Caco-2 (cell line): ENCODE data around the gene MAPKAP1. TPM values are rescaled to one million over a fixed set of nuclear protein-coding genes. Genes with fewer than 3 reads are reported as not detected.

Source experiments
- BruUV-seq: library from RNA; stranded (reverse); fragments of 400-500 nt; replicated peaks from 2 replicates; lab custom pipeline; 2021; lab: Mats Ljungman, UMichigan
- CTCF ChIA-PET: fragments of 300-600 bp; sonication (Branson Sonifier 250); formaldehyde crosslinking; loops from one replicate; lab custom pipeline; 2022; ENCODE audit warnings: antibody characterized with exemption; lab: Charles Lee
- POLR2A ChIA-PET: fragments of 300-600 bp; sonication (Branson Sonifier 250); formaldehyde crosslinking; loops from one replicate; lab custom pipeline; 2022; ENCODE audit warnings: antibody characterized with exemption; lab: Charles Lee
- DNase-seq, 2 experiments: peaks; one replicate each; pipeline versions ENCODE4 v3.0.0 to v3.0.0-alpha.2; 2020 to 2022
- H3K27me3 ChIP-seq: replicated peaks from 2 replicates; pipeline ENCODE4 v1.6.0; 2011; ENCODE audit warnings: low read length; ENCODE audit not compliant: control insufficient read depth, insufficient read depth
- H3K36me3 ChIP-seq: 2 replicates; pipeline ENCODE4 v1.5.1; 2011; ENCODE audit warnings: low read length; ENCODE audit not compliant: control insufficient read depth, insufficient read depth
- H3K4me1 ChIP-seq: fragments of 250-450 bp; sonication (Bioruptor Pico); 2 replicates; pipeline ENCODE4 v1.5.1; 2020; ENCODE audit warnings: mild to moderate bottlenecking
- H3K4me3 ChIP-seq: 2 replicates; pipeline ENCODE4 v1.5.1; 2011; ENCODE audit warnings: low read depth, mild to moderate bottlenecking, control low read depth, low read length
- H3K9me3 ChIP-seq: fragments of 250-450 bp; sonication (Bioruptor Pico); 2 replicates; pipeline ENCODE4 v1.5.1; 2020; ENCODE audit warnings: mild to moderate bottlenecking, moderate library complexity
- H3K27ac Mint-ChIP-seq: one replicate; pipeline ENCODE4 v1.8.0; 2022; ENCODE audit warnings: mixed read lengths; ENCODE audit not compliant: unreplicated experiment
- H3K27me3 Mint-ChIP-seq: one replicate; pipeline ENCODE4 v1.8.0; 2022; ENCODE audit warnings: mixed read lengths; ENCODE audit not compliant: insufficient read depth, unreplicated experiment
- H3K36me3 Mint-ChIP-seq: one replicate; pipeline ENCODE4 v1.8.0; 2022; ENCODE audit warnings: mild to moderate bottlenecking, mixed read lengths; ENCODE audit not compliant: insufficient read depth, unreplicated experiment
- H3K4me1 Mint-ChIP-seq: one replicate; pipeline ENCODE4 v1.8.0; 2022; ENCODE audit warnings: low read depth, mixed read lengths; ENCODE audit not compliant: unreplicated experiment
- H3K4me3 Mint-ChIP-seq: one replicate; pipeline ENCODE4 v1.8.0; 2022; ENCODE audit warnings: mild to moderate bottlenecking, moderate library complexity, mixed read lengths; ENCODE audit not compliant: unreplicated experiment
- H3K9me3 Mint-ChIP-seq: one replicate; pipeline ENCODE4 v1.8.0; 2022; ENCODE audit warnings: mixed read lengths; ENCODE audit not compliant: unreplicated experiment
- intact Hi-C: fragments of 100-400 bp; cut with micrococcal nuclease; formaldehyde crosslinking; loops from one replicate; pipeline ENCODE4 v1.10.0; 2022; ENCODE audit not compliant: unreplicated experiment
- total RNA-seq: library from RNA; stranded (reverse); gene quantifications from 2 replicates; pipeline ENCODE4 v1.2.3, GENCODE V29; 2022
- TF ChIP-seq, protein P1 (sequence below), 2 experiments: fragments of 200-600 bp in 1 of 2; IDR thresholded peaks; 1 replicate in 1 of 2; 2 replicates in 1 of 2; pipeline versions ENCODE4 v1.5.1 to v1.8.0; 2011 to 2022; ENCODE audit warnings: antibody characterized with exemption in 1 of 2, control low read depth in 1 of 2, inconsistent platforms in 1 of 2, low read depth in 1 of 2, low read length in 1 of 2, mild to moderate bottlenecking in 1 of 2, moderate library complexity in 1 of 2; ENCODE audit not compliant: insufficient read depth in 1 of 2, severe bottlenecking in 1 of 2, unreplicated experiment in 1 of 2

Gene MAPKAP1
- total RNA-seq, 1 experiment from 2014 or later, result 70.0 TPM

DNA sequence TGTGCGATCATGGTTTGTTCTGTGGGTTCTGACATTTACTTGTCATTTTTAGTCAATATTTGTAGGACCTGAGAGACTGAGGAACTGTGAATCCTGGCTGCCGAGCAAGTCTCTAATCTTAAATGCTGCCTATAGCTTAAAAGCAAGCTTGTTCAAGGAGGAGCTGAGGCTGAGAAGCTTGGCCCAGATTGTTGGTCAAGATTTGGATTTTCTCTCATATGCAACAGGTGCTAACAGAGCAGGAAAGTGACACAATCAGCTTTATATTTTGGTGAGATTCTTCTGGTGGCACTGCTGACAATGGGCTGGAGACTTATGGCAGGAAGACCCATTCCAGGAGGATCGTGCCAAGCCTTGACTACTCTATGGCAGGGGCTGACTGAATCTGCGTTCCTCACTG lies 192.5 kb downstream of the MAPKAP1 start:
- intact Hi-C loops, result no loop called here
- Mint-ChIP-seq H3K27me3 (no peaks in the 10 kb centered on the region), H3K4me3 (no peak overlapping the region), H3K9me3 (no peaks in the 10 kb centered on the region), H3K27ac (no peak overlapping the region), H3K36me3 (no peaks in the 10 kb centered on the region), H3K4me1 (peaks cover 12% of the 10 kb centered on the region)
- Histone ChIP-seq H3K9me3 (no peaks in the 10 kb centered on the region), H3K4me1 (peaks cover 19% of the 10 kb centered on the region), H3K4me3 (no peak overlapping the region), H3K36me3 (no peaks in the 10 kb centered on the region), H3K27me3 (no peaks in the 10 kb centered on the region)
- BruUV-seq, result no TSS peak
- ChIA-PET POLR2A (no interaction called here), CTCF (interaction anchor here (0.9 kb wide), 1 partner anchor 19 kb away, joined by 3 read pairs; no protein-coding TSS in a partner anchor)
- TF ChIP-seq, protein P1, sequence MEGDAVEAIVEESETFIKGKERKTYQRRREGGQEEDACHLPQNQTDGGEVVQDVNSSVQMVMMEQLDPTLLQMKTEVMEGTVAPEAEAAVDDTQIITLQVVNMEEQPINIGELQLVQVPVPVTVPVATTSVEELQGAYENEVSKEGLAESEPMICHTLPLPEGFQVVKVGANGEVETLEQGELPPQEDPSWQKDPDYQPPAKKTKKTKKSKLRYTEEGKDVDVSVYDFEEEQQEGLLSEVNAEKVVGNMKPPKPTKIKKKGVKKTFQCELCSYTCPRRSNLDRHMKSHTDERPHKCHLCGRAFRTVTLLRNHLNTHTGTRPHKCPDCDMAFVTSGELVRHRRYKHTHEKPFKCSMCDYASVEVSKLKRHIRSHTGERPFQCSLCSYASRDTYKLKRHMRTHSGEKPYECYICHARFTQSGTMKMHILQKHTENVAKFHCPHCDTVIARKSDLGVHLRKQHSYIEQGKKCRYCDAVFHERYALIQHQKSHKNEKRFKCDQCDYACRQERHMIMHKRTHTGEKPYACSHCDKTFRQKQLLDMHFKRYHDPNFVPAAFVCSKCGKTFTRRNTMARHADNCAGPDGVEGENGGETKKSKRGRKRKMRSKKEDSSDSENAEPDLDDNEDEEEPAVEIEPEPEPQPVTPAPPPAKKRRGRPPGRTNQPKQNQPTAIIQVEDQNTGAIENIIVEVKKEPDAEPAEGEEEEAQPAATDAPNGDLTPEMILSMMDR (IDR thresholded peaks at IDR 0.05; ENCODE audit: insufficient read depth in 1 of 2, low read depth in 1 of 2, low read length in 1 of 2, severe bottlenecking in 1 of 2, unreplicated experiment in 1 of 2), result no peak
- DNase-seq, result no peak

GRCh38 chr9:125513668-125514413 lies 193.2 kb downstream of the MAPKAP1 start:
- no peak overlapping the region for H3K27ac Mint-ChIP-seq
- BruUV-seq, result no TSS peak
- no peak for DNase-seq

GRCh38 chr9:125513303-125513667 lies 193.7 kb downstream of the MAPKAP1 start:
- H3K4me1 Mint-ChIP-seq, result peaks cover 12% of the 10 kb centered on the region
- DNase-seq, result no peak
- POLR2A ChIA-PET, result no interaction called here
- no peaks in the 10 kb centered on the region for H3K36me3 Mint-ChIP-seq
- H3K27ac Mint-ChIP-seq, result no peak overlapping the region
- H3K4me3 Mint-ChIP-seq, result no peak overlapping the region
- H3K27me3 Mint-ChIP-seq, result no peaks in the 10 kb centered on the region
- H3K36me3 ChIP-seq, result no peaks in the 10 kb centered on the region
- TF ChIP-seq, protein P1 (IDR thresholded peaks at IDR 0.05; ENCODE audit: insufficient read depth in 1 of 2, low read depth in 1 of 2, low read length in 1 of 2, severe bottlenecking in 1 of 2, unreplicated experiment in 1 of 2), result no peak
- intact Hi-C loops, result no loop called here
- no TSS peak for BruUV-seq
- peaks cover 19% of the 10 kb centered on the region for H3K4me1 ChIP-seq
- no peak overlapping the region for H3K4me3 ChIP-seq
- H3K9me3 Mint-ChIP-seq, result no peaks in the 10 kb centered on the region
- CTCF ChIA-PET, result no interaction called here
- no peaks in the 10 kb centered on the region for H3K9me3 ChIP-seq
- no peaks in the 10 kb centered on the region for H3K27me3 ChIP-seq

More at GRCh38 chr9:125513668-125514413, 193.2 kb downstream of the MAPKAP1 start:
- no peak overlapping the region for H3K4me3 ChIP-seq
- CTCF ChIA-PET, result interaction anchor here (0.9 kb wide), 1 partner anchor 19 kb away, joined by 3 read pairs; no protein-coding TSS in a partner anchor
- peaks cover 19% of the 10 kb centered on the region for H3K4me1 ChIP-seq
- TF ChIP-seq, protein P1 (IDR thresholded peaks at IDR 0.05; ENCODE audit: insufficient read depth in 1 of 2, low read depth in 1 of 2, low read length in 1 of 2, severe bottlenecking in 1 of 2, unreplicated experiment in 1 of 2), result no peak
- H3K9me3 ChIP-seq, result no peaks in the 10 kb centered on the region
- Mint-ChIP-seq H3K4me1 (peaks cover 12% of the 10 kb centered on the region), H3K4me3 (no peak overlapping the region), H3K36me3 (no peaks in the 10 kb centered on the region), H3K9me3 (no peaks in the 10 kb centered on the region), H3K27me3 (no peaks in the 10 kb centered on the region)
- H3K36me3 ChIP-seq, result no peaks in the 10 kb centered on the region
- intact Hi-C loops, result no loop called here
- POLR2A ChIA-PET, result no interaction called here
- H3K27me3 ChIP-seq, result no peaks in the 10 kb centered on the region
